ENCODE measurements around the gene PPP1R14C.

DNA sequence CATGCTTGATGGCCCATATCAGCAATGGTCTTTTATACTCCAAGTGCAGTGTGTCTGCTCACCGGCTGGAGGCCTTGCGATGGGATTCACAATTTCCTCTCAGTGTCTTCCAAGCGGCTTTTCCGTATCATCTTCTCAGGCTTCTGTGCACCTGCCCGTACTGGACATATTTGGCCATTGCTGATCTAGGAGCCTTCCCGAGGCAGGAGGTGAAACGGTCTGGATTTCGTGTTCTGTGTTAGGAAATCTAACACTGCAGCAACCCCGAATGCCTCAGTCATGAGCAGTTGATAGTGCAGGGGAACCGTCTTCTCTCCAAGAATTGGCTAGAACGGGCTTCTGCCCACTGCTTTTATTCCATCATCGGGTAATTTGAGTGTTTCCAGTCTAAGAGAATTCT is 60.5 kb downstream of the PPP1R14C start:
- TF ChIP-seq, protein P1, sequence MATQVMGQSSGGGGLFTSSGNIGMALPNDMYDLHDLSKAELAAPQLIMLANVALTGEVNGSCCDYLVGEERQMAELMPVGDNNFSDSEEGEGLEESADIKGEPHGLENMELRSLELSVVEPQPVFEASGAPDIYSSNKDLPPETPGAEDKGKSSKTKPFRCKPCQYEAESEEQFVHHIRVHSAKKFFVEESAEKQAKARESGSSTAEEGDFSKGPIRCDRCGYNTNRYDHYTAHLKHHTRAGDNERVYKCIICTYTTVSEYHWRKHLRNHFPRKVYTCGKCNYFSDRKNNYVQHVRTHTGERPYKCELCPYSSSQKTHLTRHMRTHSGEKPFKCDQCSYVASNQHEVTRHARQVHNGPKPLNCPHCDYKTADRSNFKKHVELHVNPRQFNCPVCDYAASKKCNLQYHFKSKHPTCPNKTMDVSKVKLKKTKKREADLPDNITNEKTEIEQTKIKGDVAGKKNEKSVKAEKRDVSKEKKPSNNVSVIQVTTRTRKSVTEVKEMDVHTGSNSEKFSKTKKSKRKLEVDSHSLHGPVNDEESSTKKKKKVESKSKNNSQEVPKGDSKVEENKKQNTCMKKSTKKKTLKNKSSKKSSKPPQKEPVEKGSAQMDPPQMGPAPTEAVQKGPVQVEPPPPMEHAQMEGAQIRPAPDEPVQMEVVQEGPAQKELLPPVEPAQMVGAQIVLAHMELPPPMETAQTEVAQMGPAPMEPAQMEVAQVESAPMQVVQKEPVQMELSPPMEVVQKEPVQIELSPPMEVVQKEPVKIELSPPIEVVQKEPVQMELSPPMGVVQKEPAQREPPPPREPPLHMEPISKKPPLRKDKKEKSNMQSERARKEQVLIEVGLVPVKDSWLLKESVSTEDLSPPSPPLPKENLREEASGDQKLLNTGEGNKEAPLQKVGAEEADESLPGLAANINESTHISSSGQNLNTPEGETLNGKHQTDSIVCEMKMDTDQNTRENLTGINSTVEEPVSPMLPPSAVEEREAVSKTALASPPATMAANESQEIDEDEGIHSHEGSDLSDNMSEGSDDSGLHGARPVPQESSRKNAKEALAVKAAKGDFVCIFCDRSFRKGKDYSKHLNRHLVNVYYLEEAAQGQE (IDR thresholded peaks at IDR 0.05; ENCODE audit: low read depth), result no peak
- TF ChIP-seq EGR1 (IDR thresholded peaks at IDR 0.05) (no peak), TEAD4 (IDR thresholded peaks at IDR 0.05) (no peak), RAD21 (IDR thresholded peaks at IDR 0.05; ENCODE audit: low read depth) (no peak), TAF1 (IDR thresholded peaks at IDR 0.05; ENCODE audit: low read depth) (no peak), YY1 (IDR thresholded peaks at IDR 0.05; ENCODE audit: low read depth) (no peak), CREB1 (IDR thresholded peaks at IDR 0.05; ENCODE audit: low read depth) (no peak), CEBPB (IDR thresholded peaks at IDR 0.05) (no peak)
- TF ChIP-seq, protein P2, sequence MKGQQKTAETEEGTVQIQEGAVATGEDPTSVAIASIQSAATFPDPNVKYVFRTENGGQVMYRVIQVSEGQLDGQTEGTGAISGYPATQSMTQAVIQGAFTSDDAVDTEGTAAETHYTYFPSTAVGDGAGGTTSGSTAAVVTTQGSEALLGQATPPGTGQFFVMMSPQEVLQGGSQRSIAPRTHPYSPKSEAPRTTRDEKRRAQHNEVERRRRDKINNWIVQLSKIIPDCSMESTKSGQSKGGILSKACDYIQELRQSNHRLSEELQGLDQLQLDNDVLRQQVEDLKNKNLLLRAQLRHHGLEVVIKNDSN (IDR thresholded peaks at IDR 0.05), result no peak

All from Ishikawa (cell line).